ENCODE data around the gene ADGRG3. TPM values are rescaled to one million over a fixed set of nuclear protein-coding genes. Genes with fewer than 3 reads are reported as not detected.

The ADGRG3 gene
- polyA plus RNA-seq, 1 donor (not counting 4 experiments of a cell fraction or from before 2014, with no cell fraction given): not detected

- no peaks in the 10 kb centered on the region for H4K20me1 ChIP-seq (ENCODE audit: control insufficient read depth, extremely low read depth, insufficient read depth, low read length)
- no peaks in the 10 kb centered on the region for H3K79me2 ChIP-seq (ENCODE audit: control insufficient read depth, insufficient read depth, low read length)
- no peak overlapping the region for H3K4me3 ChIP-seq (ENCODE audit: control insufficient read depth in 2 of 3, extremely low read depth in 1 of 3, insufficient read depth in 2 of 3, low read depth in 1 of 3, low read length in 3 of 3)
- DNase-seq (ENCODE audit: low read depth, low spot score) (no peak), FAIRE-seq (no peak)
- no peaks in the 10 kb centered on the region for H3K36me3 ChIP-seq (ENCODE audit: control insufficient read depth in 2 of 2, extremely low read depth in 1 of 2, insufficient read depth in 2 of 2, low read length in 2 of 2)
- no peak overlapping the region for H3K9ac ChIP-seq (ENCODE audit: control insufficient read depth, extremely low read depth, insufficient read depth, low read length)
- no peaks in the 10 kb centered on the region for H3K9me1 ChIP-seq (ENCODE audit: control insufficient read depth, extremely low read depth, insufficient read depth, low read length)
- dilution Hi-C loops (cut with MboI; ENCODE audit: extremely low pct_ligation_motif_present, low sequenced_read_pairs): no loop called here
- H3K27ac ChIP-seq (ENCODE audit: control insufficient read depth, insufficient read depth, low read length): no peak overlapping the region
- no peaks in the 10 kb centered on the region for H3K27me3 ChIP-seq (ENCODE audit: control insufficient read depth, extremely low read depth, insufficient read depth, low read length)
- no peak for TF ChIP-seq CTCF (optimal IDR thresholded peaks at IDR 0.05 in 1 of 3, IDR thresholded peaks at IDR 0.05 in 1 of 3, conservative IDR thresholded peaks at IDR 0.05 in 1 of 3; ENCODE audit: extremely low read depth in 1 of 3, insufficient read depth in 2 of 3, low read length in 3 of 3)
- TF ChIP-seq EZH2 (IDR thresholded peaks at IDR 0.05; ENCODE audit: low read length): no peak
- no peaks in the 10 kb centered on the region for H3K9me3 ChIP-seq (ENCODE audit: control insufficient read depth, low read depth, low read length)
- H3K4me1 ChIP-seq (ENCODE audit: control insufficient read depth, extremely low read depth, insufficient read depth, low read length): no peaks in the 10 kb centered on the region
- no peak overlapping the region for H2AFZ ChIP-seq (ENCODE audit: control insufficient read depth, low read length)
- no peak overlapping the region for H3K4me2 ChIP-seq (ENCODE audit: control insufficient read depth, extremely low read depth, insufficient read depth, low read depth, low read length)
Observed at GRCh38 chr16:57722210-57722499, 54.0 kb downstream of the ADGRG3 start.

GRCh38 chr16:57722651-57723050, 54.5 kb downstream of the ADGRG3 start:
- no peaks in the 10 kb centered on the region for H3K9me1 ChIP-seq (ENCODE audit: control insufficient read depth, extremely low read depth, insufficient read depth, low read length)
- dilution Hi-C loops (cut with MboI; ENCODE audit: extremely low pct_ligation_motif_present, low sequenced_read_pairs): no loop called here
- FAIRE-seq (no peak), DNase-seq (ENCODE audit: low read depth, low spot score) (no peak)
- H3K36me3 ChIP-seq (ENCODE audit: control insufficient read depth in 2 of 2, extremely low read depth in 1 of 2, insufficient read depth in 2 of 2, low read length in 2 of 2): no peaks in the 10 kb centered on the region
- no peak overlapping the region for H3K9ac ChIP-seq (ENCODE audit: control insufficient read depth, extremely low read depth, insufficient read depth, low read length)
- H2AFZ ChIP-seq (ENCODE audit: control insufficient read depth, low read length): no peak overlapping the region
- no peak overlapping the region for H3K4me2 ChIP-seq (ENCODE audit: control insufficient read depth, extremely low read depth, insufficient read depth, low read depth, low read length)
- no peaks in the 10 kb centered on the region for H3K9me3 ChIP-seq (ENCODE audit: control insufficient read depth, low read depth, low read length)
- H4K20me1 ChIP-seq (ENCODE audit: control insufficient read depth, extremely low read depth, insufficient read depth, low read length): no peaks in the 10 kb centered on the region
- H3K4me3 ChIP-seq (ENCODE audit: control insufficient read depth in 2 of 3, extremely low read depth in 1 of 3, insufficient read depth in 2 of 3, low read depth in 1 of 3, low read length in 3 of 3): no peak overlapping the region
- no peak overlapping the region for H3K27ac ChIP-seq (ENCODE audit: control insufficient read depth, insufficient read depth, low read length)
- no peaks in the 10 kb centered on the region for H3K4me1 ChIP-seq (ENCODE audit: control insufficient read depth, extremely low read depth, insufficient read depth, low read length)
- H3K27me3 ChIP-seq (ENCODE audit: control insufficient read depth, extremely low read depth, insufficient read depth, low read length): no peaks in the 10 kb centered on the region
- H3K79me2 ChIP-seq (ENCODE audit: control insufficient read depth, insufficient read depth, low read length): no peaks in the 10 kb centered on the region
- TF ChIP-seq EZH2 (IDR thresholded peaks at IDR 0.05; ENCODE audit: low read length): no peak
- TF ChIP-seq CTCF (optimal IDR thresholded peaks at IDR 0.05 in 1 of 3, IDR thresholded peaks at IDR 0.05 in 1 of 3, conservative IDR thresholded peaks at IDR 0.05 in 1 of 3; ENCODE audit: extremely low read depth in 1 of 3, insufficient read depth in 2 of 3, low read length in 3 of 3): no peak
